ENCODE measurements around the gene MTG2.

GRCh38 chr20:62224113-62224855 is 41.5 kb downstream of the MTG2 start:
- TF ChIP-seq CTCF (IDR thresholded peaks at IDR 0.05) (no peak), POLR2A (IDR thresholded peaks at IDR 0.05) (no peak), POLR2AphosphoS5 (IDR thresholded peaks at IDR 0.05) (no peak)
